Muscle of arm (tissue), 12 donors: ENCODE data around the gene PMM2. TPM values are rescaled to one million over a fixed set of nuclear protein-coding genes. Genes with fewer than 3 reads are reported as not detected.
"Not testable (repeated sequence)": the region's sequence is repeated elsewhere in the genome, so short reads cannot be mapped to it uniquely, and the experiment has no call there.

Source experiments
- DNase-seq: peaks from one replicate; pipeline ENCODE4 v3.0.0-alpha.2; 2013
- polyA plus RNA-seq, 12 donors: library from polyadenylated mRNA; unstranded; fragments of 120-200 nt; gene quantifications; one replicate each; pipeline ENCODE4 v1.2.1, GENCODE V29; 2013; ENCODE audit not compliant: insufficient read length in 12 of 12

PMM2 gene
- polyA plus RNA-seq, 12 donors = 14.4 to 36.8 (median 20.4) TPM; not detected in 1

GRCh38 chr16:8814095-8814806, 16.6 kb downstream of the PMM2 start:
- DNase-seq = no peak

- no peak for DNase-seq
Observed at GRCh38 chr16:8816967-8817655, 19.5 kb downstream of the PMM2 start.

GRCh38 chr16:8818504-8819270, 21.0 kb downstream of the PMM2 start:
- DNase-seq = no peak

DNA sequence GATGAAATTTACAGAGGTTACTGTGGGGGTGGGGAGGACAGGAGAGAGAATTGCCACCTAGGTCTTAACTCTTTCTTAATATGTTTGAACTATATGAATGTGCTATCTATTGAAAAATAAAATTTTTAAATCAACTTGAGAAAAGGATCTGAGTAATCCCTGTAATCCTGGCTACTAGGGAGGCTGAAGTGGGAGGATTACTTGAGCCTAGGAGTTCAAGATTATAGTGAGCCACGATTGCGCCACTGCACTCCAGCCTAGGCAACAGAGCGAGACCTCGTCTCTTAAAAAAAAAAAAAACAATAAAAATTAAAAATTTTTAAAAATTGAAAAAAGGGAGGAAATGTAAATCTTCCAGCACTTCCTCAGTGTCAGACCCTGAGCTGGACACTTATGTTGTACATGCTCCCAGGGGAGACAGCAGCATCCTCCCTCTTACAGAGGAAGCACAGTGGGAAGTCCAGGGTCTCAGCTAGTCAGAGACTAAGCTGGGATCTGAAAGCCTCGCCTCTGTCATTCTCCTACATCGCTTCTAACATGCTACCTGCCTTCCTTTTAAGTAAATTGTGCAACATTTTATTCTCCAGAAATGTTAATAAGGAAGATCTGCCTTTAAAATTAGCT, 21.9 kb downstream of the PMM2 start:
- no peak for DNase-seq

DNA sequence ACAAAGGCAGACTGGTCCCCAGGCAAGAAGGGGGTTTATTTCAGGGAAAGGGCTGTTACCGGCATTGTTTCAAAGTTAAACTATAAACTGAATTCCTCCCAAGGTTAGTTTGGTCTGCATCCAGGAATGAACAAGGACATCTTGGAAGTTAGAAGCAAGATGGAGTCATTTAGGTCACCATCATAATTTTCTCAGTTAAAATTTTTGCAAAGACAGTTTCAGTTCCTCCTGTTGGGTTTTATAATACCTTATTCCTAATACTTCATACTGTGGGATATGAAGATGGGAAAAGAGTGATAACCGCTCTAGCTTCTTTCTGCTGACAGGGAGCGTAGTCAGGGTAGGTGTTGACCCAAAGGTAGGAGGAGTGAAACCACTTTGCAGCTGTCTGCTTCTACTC, 24.8 kb downstream of the PMM2 start:
- DNase-seq = no peak

- no peak for DNase-seq
Observed at GRCh38 chr16:8826278-8826879, 28.7 kb downstream of the PMM2 start.

DNA sequence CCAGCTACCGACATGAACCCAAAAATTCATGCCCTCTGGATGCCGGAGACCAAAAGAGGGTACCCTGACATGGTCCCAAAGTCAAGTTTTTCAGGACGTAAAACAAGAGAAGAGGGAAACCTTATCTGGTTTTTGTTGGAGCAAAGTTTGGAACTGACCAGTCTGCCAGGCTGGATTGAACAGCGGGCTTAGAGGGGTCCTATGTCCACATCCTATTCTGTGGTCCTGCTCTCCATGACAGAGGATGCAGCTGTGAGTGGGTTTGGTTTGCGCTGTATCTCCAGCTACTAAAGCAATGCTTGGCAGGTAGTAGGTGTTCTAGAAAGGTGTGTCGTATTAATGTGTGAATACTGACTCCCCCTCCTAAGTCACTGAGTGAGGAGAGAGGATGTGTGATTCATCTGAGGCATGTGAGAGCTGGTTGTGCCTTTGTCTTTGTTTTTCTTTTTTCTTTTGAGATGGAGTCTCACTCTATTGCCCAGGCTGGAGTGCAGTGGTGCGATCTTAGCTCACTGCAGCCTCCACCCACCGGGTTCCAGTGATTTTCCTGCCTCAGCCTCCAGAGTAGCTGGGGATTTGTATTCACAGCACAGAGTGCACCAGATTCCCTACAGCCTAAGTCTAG, 31.0 kb downstream of the PMM2 start:
- no peak for DNase-seq

- no peak for DNase-seq
Observed at GRCh38 chr16:8831450-8831849, 33.8 kb downstream of the PMM2 start.

- no peak for DNase-seq
Observed at GRCh38 chr16:8831871-8832716, 34.5 kb downstream of the PMM2 start.

DNA sequence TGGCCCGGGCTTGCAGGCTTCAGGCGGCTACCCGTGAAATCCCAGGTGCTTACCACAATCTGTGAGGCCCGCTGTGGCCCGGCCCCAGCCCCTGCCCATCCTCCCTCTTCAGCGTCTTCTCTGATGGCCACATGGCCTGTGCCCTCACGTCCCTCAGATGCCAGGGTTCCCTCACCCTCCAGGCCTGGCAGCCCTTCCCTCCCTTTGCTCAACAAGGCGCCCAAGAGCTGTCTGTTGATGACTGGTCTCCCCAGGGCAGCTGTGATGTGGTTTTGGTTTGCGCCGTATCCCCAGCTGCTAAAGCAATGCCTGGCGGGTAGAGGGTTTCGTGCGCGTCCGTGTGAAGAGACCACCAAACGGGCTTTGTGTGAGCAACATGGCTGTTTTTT, 35.1 kb downstream of the PMM2 start:
- DNase-seq = no peak

GRCh38 chr16:8836797-8837196, 39.2 kb downstream of the PMM2 start:
- DNase-seq = not testable (repeated sequence)

GRCh38 chr16:8837594-8837993, 40.0 kb downstream of the PMM2 start:
- DNase-seq = not testable (repeated sequence)

DNA sequence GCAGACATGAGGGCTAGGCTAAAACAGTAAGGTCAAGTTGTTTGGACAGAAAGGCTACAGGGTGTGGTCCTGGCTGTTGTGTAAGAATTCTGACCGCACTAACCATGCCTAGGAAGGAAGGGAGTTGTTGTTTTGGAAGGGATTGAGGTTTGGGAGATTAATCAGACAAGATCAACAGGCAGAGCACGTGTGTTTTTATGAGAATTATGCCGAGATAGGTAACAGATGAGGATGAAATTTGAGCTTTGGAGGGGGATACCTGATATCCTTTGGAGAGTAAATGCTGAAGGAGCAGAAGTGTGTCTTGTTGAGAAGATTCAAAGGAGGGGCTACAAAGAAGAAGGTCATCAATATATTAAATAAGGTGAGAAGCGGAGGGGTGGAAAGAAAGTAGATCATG, 44.4 kb downstream of the PMM2 start:
- not testable (repeated sequence) for DNase-seq

GRCh38 chr16:8843296-8843695, 45.7 kb downstream of the PMM2 start:
- not testable (repeated sequence) for DNase-seq

GRCh38 chr16:8845699-8846298, 48.2 kb downstream of the PMM2 start:
- no peak for DNase-seq

DNA sequence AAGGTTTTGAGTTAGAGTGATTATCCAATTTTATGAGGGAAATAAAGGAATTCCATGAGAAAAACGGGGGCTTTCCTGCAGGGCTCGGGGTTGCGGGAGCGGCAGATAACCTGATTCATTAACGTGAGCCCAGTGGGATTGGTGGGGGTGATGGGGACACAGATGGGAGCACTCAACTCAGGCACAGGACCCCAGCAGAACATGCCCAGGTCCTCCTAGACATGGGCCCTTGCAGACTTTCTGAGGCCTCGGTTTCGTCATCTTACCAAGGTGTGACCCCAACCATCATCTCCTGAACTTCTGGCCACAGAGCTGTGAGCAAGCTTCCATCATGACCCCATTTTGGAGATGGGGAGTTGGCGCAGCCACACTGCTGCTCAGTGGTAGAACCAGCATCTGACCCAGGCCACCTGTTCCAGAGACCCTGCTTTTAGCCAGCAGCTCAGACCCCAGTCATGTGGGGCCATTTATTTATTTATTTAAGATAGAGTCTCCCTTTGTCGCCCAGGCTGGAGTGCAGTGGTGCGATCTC, 48.8 kb downstream of the PMM2 start:
- no peak for DNase-seq

DNA sequence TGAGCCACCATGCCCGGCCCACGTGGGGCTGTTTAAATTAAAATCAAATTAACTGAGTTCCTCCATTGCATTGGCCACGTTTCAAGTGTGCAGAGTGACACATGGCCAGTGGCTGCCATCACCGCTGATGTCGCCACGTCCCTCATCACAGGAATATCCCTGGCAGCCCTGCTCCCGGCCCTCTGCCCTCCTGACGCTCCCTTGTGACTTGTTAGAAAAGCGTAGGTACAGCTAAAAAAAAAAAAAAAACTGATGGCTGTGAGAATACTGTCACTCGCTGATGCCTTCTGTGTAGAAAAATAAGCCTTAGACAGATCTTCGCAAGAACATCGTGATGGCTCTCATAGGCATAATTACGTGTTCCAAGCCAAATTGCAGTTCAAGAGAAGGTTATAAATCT, 49.5 kb downstream of the PMM2 start:
- no peak for DNase-seq

DNA sequence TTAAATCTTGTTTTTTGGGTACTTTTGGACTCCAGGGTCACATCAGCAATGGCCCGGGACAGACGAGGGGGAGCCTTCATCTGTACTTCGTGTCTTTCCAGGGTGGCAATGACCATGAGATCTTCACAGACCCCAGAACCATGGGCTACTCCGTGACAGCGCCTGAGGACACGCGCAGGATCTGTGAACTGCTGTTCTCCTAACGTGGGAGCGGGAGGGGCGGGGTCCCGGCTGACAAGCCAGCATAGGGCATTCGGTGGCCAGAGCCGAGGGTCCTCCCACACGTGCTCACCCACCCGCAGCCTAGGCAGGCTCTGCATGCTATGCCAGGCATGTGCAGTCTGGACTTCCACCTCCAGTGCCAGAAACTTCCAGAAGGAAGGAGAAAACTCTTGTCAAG, 50.0 kb downstream of the PMM2 start:
- DNase-seq = no peak

- no peak for DNase-seq
Observed at GRCh38 chr16:8848231-8848938, 50.7 kb downstream of the PMM2 start.
